ENCODE data around the gene RBM45.

GRCh38 chr2:178074123-178075005, 37.9 kb upstream of the RBM45 start:
- TF ChIP-seq ZSCAN20 (CRISPR knock-in tag; IDR thresholded peaks at IDR 0.05) (no peak), EP300 (IDR thresholded peaks at IDR 0.05) (no peak), NFE2L2 (conservative IDR thresholded peaks at IDR 0.05; ENCODE audit: low read length) (no peak), REST (IDR thresholded peaks at IDR 0.05) (no peak), ESRRA (IDR thresholded peaks at IDR 0.05; ENCODE audit: borderline replicate concordance, low read length) (no peak), CTCF (IDR thresholded peaks at IDR 0.05) (no peak), FOSB (CRISPR knock-in tag; IDR thresholded peaks at IDR 0.05) (no peak), CBX8 (IDR thresholded peaks at IDR 0.05) (no peak), SMC3 (IDR thresholded peaks at IDR 0.05) (no peak), RARB (CRISPR knock-in tag; IDR thresholded peaks at IDR 0.05) (no peak), ZFP36 (IDR thresholded peaks at IDR 0.05; ENCODE audit: borderline replicate concordance, partially characterized antibody) (no peak), POLR2AphosphoS2 (conservative IDR thresholded peaks at IDR 0.05; ENCODE audit: low read length) (no peak)
- TF ChIP-seq, protein P1, sequence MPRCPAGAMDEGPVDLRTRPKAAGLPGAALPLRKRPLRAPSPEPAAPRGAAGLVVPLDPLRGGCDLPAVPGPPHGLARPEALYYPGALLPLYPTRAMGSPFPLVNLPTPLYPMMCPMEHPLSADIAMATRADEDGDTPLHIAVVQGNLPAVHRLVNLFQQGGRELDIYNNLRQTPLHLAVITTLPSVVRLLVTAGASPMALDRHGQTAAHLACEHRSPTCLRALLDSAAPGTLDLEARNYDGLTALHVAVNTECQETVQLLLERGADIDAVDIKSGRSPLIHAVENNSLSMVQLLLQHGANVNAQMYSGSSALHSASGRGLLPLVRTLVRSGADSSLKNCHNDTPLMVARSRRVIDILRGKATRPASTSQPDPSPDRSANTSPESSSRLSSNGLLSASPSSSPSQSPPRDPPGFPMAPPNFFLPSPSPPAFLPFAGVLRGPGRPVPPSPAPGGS (IDR thresholded peaks at IDR 0.05): no peak
